ENCODE results near the gene NUP98.

NUP98 gene

GRCh38 chr11:3669742-3670183, 127.6 kb downstream of the NUP98 start:
- H3K4me3 ChIP-seq (ENCODE audit: low read length): no peak overlapping the region
- no peak for DNase-seq (ENCODE audit: low read depth)
- no peak for TF ChIP-seq CTCF (IDR thresholded peaks at IDR 0.05; ENCODE audit: insufficient read depth, low read depth, low read length, missing control alignments)

GRCh38 chr11:3669128-3669527, 128.2 kb downstream of the NUP98 start:
- TF ChIP-seq CTCF (IDR thresholded peaks at IDR 0.05; ENCODE audit: insufficient read depth, low read depth, low read length, missing control alignments): no peak
- no peak overlapping the region for H3K4me3 ChIP-seq (ENCODE audit: low read length)
- no peak for DNase-seq (ENCODE audit: low read depth)

- no peak for DNase-seq (ENCODE audit: low read depth)
- no peak overlapping the region for H3K4me3 ChIP-seq (ENCODE audit: low read length)
- no peak for TF ChIP-seq CTCF (IDR thresholded peaks at IDR 0.05; ENCODE audit: insufficient read depth, low read depth, low read length, missing control alignments)
Measured at GRCh38 chr11:3667149-3668035, 130.0 kb downstream of the NUP98 start.

- DNase-seq (ENCODE audit: low read depth): no peak
- H3K4me3 ChIP-seq (ENCODE audit: low read length): no peak overlapping the region
- TF ChIP-seq CTCF (IDR thresholded peaks at IDR 0.05; ENCODE audit: insufficient read depth, low read depth, low read length, missing control alignments): no peak
Measured at GRCh38 chr11:3666023-3666530, 131.3 kb downstream of the NUP98 start.

- no peak overlapping the region for H3K4me3 ChIP-seq (ENCODE audit: low read length)
- no peak for DNase-seq (ENCODE audit: low read depth)
- no peak for TF ChIP-seq CTCF (IDR thresholded peaks at IDR 0.05; ENCODE audit: insufficient read depth, low read depth, low read length, missing control alignments)
Measured at GRCh38 chr11:3665336-3666022, 131.9 kb downstream of the NUP98 start.

GRCh38 chr11:3664032-3664630, 133.2 kb downstream of the NUP98 start:
- no peak for TF ChIP-seq CTCF (IDR thresholded peaks at IDR 0.05; ENCODE audit: insufficient read depth, low read depth, low read length, missing control alignments)
- no peak for DNase-seq (ENCODE audit: low read depth)

More at GRCh38 chr11:3664032-3664630, 133.2 kb downstream of the NUP98 start:
- no peak overlapping the region for H3K4me3 ChIP-seq (ENCODE audit: low read length)

Data from epithelial cell of esophagus (primary cell).